Esophagus muscularis mucosa (tissue), 4 donors: ENCODE results near the gene RALY. TPM values are rescaled to one million over a fixed set of nuclear protein-coding genes. Genes with fewer than 3 reads are reported as not detected.

Source experiments
- DNase-seq: peaks from one replicate; pipeline ENCODE4 v3.0.0-alpha.2; 2017; ENCODE audit errors: extremely low spot score
- H3K27ac ChIP-seq, 4 donors: fragments of 200-600 bp; sonication (generic); replicated peaks in 1 of 4; 1 replicate in 3 of 4; 2 replicates in 1 of 4; pipeline ENCODE4 v1.5.1; 2016 to 2019; ENCODE audit warnings: mild to moderate bottlenecking in 1 of 4
- H3K27me3 ChIP-seq, 4 donors: fragments of 200-600 bp; sonication (generic); one replicate each; pipeline versions ENCODE4 v1.5.1 to v1.6.0; 2016 to 2019
- H3K36me3 ChIP-seq, 4 donors: fragments of 200-600 bp; sonication (generic); one replicate each; pipeline ENCODE4 v1.5.1; 2016 to 2019
- H3K4me1 ChIP-seq, 4 donors: fragments of 200-600 bp; sonication (generic); one replicate each; pipeline ENCODE4 v1.5.1; 2016 to 2019
- H3K4me3 ChIP-seq, 4 donors: fragments of 200-600 bp; sonication (generic); 1 replicate in 2 of 4; 2 replicates in 2 of 4; pipeline ENCODE4 v1.5.1; 2016 to 2019; ENCODE audit warnings: mild to moderate bottlenecking in 4 of 4, moderate library complexity in 1 of 4
- H3K9me3 ChIP-seq, 4 donors: fragments of 200-600 bp; sonication (generic); 1 replicate in 3 of 4; 2 replicates in 1 of 4; pipeline ENCODE4 v1.5.1; 2016 to 2019
- EP300 ChIP-seq: sonication (generic); formaldehyde crosslinking; IDR thresholded peaks from one replicate; pipeline ENCODE4 v1.6.1; 2017; ENCODE audit warnings: antibody characterized with exemption
- POLR2A ChIP-seq: fragments of 450-650 bp; IDR thresholded peaks from one replicate; pipeline ENCODE4 v1.6.1; 2017; ENCODE audit warnings: antibody characterized with exemption, moderate library complexity, mild to moderate bottlenecking, low read depth
- POLR2AphosphoS5 ChIP-seq, 2 donors: sonication (generic); formaldehyde crosslinking; IDR thresholded peaks; one replicate each; pipeline ENCODE4 v1.6.1; 2017; ENCODE audit warnings: antibody characterized with exemption in 2 of 2
- WGBS: methylation state at CpG from one replicate; pipeline ENCODE4 v1.1.5; 2018; 5-methylcytosine and 5-hydroxymethylcytosine counted together
- intact Hi-C: fragments of 100-400 bp; cut with DNase I; formaldehyde crosslinking; loops from one replicate; pipeline ENCODE4 v1.15.1; 2023
- total RNA-seq, 4 donors: library from RNA; depleted of rRNA; stranded (reverse); fragments of >200 nt; gene quantifications; one replicate each; pipeline versions ENCODE4 v1.1.0 to v1.2.1, GENCODE V29; 2016
- TF ChIP-seq, protein P1 (sequence below), 3 experiments: fragments of 200-600 bp in 2 of 3; fragments of 450-650 bp in 1 of 3; sonication (generic) in 2 of 3; IDR thresholded peaks; one replicate each; pipeline ENCODE4 v1.5.1; 2017 to 2019; ENCODE audit warnings: antibody characterized with exemption in 3 of 3, mild to moderate bottlenecking in 2 of 3, moderate library complexity in 1 of 3

Gene RALY
- total RNA-seq, 4 donors from 2014 or later: 114 to 121 (median 117) TPM

DNA sequence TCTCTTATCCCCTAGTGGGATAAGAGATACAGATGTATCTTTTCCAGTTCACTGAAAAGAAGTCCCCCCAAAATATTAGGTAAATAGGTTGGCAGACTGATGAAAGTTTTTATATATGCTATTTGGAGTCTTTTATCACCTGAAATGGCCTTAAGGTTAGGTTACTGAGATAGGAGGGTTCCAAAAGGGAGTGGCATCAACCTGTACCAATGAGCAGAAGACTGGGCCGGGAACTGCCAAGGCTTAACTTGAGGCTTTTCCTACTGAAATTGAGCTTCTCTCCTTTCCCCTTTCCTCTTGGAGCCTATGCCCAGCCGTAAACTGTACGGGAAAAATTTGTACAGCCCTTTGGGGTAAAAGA, 76.3 kb downstream of the RALY start:
- Histone ChIP-seq H3K9me3 (no peaks in the 10 kb centered on the region), H3K4me3 (no peak overlapping the region), H3K4me1 (peaks cover 24 to 41% (median 36%) of the 10 kb centered on the region in 4 donors), H3K27ac (no peak overlapping the region), H3K36me3 (peaks cover 0 to 31% (median 22%) of the 10 kb centered on the region in 4 donors), H3K27me3 (no peaks in the 10 kb centered on the region)
- DNase-seq: no peak
- intact Hi-C loops: loop anchor here (5.0 kb wide), 1 partner anchor 153 kb away; no protein-coding TSS in a partner anchor
- 88% methylated on average over 3 of the region's 3 CpGs for WGBS
- TF ChIP-seq, protein P1, sequence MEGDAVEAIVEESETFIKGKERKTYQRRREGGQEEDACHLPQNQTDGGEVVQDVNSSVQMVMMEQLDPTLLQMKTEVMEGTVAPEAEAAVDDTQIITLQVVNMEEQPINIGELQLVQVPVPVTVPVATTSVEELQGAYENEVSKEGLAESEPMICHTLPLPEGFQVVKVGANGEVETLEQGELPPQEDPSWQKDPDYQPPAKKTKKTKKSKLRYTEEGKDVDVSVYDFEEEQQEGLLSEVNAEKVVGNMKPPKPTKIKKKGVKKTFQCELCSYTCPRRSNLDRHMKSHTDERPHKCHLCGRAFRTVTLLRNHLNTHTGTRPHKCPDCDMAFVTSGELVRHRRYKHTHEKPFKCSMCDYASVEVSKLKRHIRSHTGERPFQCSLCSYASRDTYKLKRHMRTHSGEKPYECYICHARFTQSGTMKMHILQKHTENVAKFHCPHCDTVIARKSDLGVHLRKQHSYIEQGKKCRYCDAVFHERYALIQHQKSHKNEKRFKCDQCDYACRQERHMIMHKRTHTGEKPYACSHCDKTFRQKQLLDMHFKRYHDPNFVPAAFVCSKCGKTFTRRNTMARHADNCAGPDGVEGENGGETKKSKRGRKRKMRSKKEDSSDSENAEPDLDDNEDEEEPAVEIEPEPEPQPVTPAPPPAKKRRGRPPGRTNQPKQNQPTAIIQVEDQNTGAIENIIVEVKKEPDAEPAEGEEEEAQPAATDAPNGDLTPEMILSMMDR (IDR thresholded peaks at IDR 0.05): no peak
- TF ChIP-seq POLR2AphosphoS5 (IDR thresholded peaks at IDR 0.05) (no peak), EP300 (no peak), POLR2A (no peak)

DNA sequence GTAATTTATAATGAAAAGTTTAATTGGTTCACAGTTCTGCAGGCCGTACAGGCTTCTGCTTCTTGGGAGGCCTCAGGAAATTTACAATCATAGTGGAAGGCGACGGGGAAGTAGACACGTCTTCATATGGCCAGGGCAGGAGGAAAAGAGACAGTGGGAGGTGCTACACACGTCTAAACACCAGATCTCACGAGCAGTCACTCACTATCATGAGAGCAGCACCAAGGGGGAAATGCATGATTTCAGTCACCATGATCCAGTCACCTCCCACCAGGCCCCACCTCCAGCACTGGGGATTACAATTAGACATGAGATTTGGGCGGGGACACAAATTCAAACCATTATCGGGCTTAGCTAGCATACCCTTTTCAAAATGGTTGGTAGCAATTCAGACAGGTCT, 77.1 kb downstream of the RALY start:
- DNase-seq: no peak
- Histone ChIP-seq H3K36me3 (peaks cover 4 to 38% (median 28%) of the 10 kb centered on the region in 4 donors), H3K27ac (no peak overlapping the region), H3K4me3 (no peak overlapping the region), H3K27me3 (no peaks in the 10 kb centered on the region), H3K4me1 (peaks cover 16 to 33% (median 28%) of the 10 kb centered on the region in 4 donors), H3K9me3 (no peaks in the 10 kb centered on the region)
- intact Hi-C loops: loop anchor here (5.0 kb wide), 1 partner anchor 154 kb away; no protein-coding TSS in a partner anchor
- 73% methylated on average over 8 of the region's 8 CpGs for WGBS
- TF ChIP-seq POLR2AphosphoS5 (IDR thresholded peaks at IDR 0.05): no peak
- no peak for TF ChIP-seq POLR2A
- TF ChIP-seq, protein P1 (IDR thresholded peaks at IDR 0.05): no peak
- TF ChIP-seq EP300: no peak

DNA sequence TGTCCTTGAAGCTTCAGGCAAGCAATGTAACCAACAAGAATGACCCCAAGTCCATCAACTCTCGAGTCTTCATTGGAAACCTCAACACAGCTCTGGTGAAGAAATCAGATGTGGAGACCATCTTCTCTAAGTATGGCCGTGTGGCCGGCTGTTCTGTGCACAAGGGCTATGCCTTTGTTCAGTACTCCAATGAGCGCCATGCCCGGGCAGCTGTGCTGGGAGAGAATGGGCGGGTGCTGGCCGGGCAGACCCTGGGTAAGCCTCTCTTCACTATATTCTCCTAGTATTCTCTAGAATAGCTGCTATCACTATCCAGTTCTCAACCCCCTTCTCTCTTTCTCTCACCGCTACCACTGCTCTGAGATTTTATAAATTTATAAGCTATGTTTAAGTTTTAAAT, 78.4 kb downstream of the RALY start:
- Histone ChIP-seq H3K9me3 (no peaks in the 10 kb centered on the region), H3K4me3 (no peak overlapping the region), H3K27ac (no peak overlapping the region), H3K27me3 (no peaks in the 10 kb centered on the region), H3K4me1 (peaks cover 13 to 21% (median 17%) of the 10 kb centered on the region in 4 donors), H3K36me3 (peaks cover 9 to 50% (median 40%) of the 10 kb centered on the region in 4 donors)
- DNase-seq: no peak
- WGBS: 89% methylated on average over 8 of the region's 8 CpGs
- intact Hi-C loops: loop anchor here (5.0 kb wide), 1 partner anchor 155 kb away; no protein-coding TSS in a partner anchor
- TF ChIP-seq POLR2AphosphoS5 (IDR thresholded peaks at IDR 0.05) (no peak), EP300 (no peak), POLR2A (no peak)
- TF ChIP-seq, protein P1 (IDR thresholded peaks at IDR 0.05): no peak

DNA sequence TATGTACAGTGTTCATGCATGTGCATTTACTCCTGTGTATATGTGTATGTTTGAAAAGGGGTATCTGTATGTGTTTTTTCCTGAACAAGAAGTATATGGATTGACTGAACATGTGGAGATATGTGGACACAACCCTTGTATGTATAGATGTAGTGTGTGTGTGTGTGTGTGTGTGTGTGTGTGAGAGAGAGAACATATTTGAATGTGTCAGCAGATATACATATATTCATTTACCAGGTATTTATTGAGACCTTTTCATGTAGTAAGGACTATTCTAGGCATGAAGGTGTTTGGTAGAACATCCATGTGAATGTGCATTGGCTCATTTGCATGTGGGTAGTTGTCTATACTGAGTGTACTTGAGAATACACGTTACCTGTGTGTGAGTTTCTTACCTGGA, 79.1 kb downstream of the RALY start:
- Histone ChIP-seq H3K9me3 (no peaks in the 10 kb centered on the region), H3K27ac (no peak overlapping the region), H3K4me3 (no peak overlapping the region), H3K36me3 (peaks cover 9 to 57% (median 47%) of the 10 kb centered on the region in 4 donors), H3K4me1 (peaks cover 13 to 20% (median 17%) of the 10 kb centered on the region in 4 donors), H3K27me3 (no peaks in the 10 kb centered on the region)
- intact Hi-C loops: loop anchor here (5.0 kb wide), 1 partner anchor 155 kb away; no protein-coding TSS in a partner anchor
- TF ChIP-seq EP300 (no peak), POLR2A (no peak), POLR2AphosphoS5 (IDR thresholded peaks at IDR 0.05) (no peak)
- TF ChIP-seq, protein P1 (IDR thresholded peaks at IDR 0.05): no peak
- WGBS: 79% methylated on average over 1 of the region's 1 CpG
- no peak for DNase-seq
